Cardiac fibroblast (primary cell): ENCODE data around the gene SETD5.
A peak's percentile ranks its signal among the peaks of the same experiment; 100 is the strongest.

Experiments used
- DNase-seq, 2 donors: peaks; one replicate each; pipeline versions ENCODE4 v3.0.0 to v3.0.0-alpha.2; 2010; ENCODE audit warnings: low read depth in 2 of 2
- H3K4me3 ChIP-seq, 2 donors: replicated peaks in 1 of 2; 1 replicate in 1 of 2; 2 replicates in 1 of 2; pipeline ENCODE4 v1.5.1; 2011; ENCODE audit warnings: low read depth in 2 of 2, low read length in 2 of 2, mild to moderate bottlenecking in 2 of 2, moderate library complexity in 1 of 2
- CTCF ChIP-seq: IDR thresholded peaks from one replicate; pipeline ENCODE4 v1.5.1; 2011; ENCODE audit warnings: low read depth, mild to moderate bottlenecking, low read length, inconsistent platforms

Gene SETD5

GRCh38 chr3:9384141-9384828, 13.1 kb upstream of the SETD5 start:
- no peak for TF ChIP-seq CTCF
- no peak overlapping the region for H3K4me3 ChIP-seq
- DNase-seq, result peak in 1 of 2 donors; percentile 65

GRCh38 chr3:9385187-9386077, 12.0 kb upstream of the SETD5 start:
- TF ChIP-seq CTCF, result no peak
- no peak overlapping the region for H3K4me3 ChIP-seq
- no peak for DNase-seq

- H3K4me3 ChIP-seq, result no peak overlapping the region
- DNase-seq, result no peak
- no peak for TF ChIP-seq CTCF
Observed at GRCh38 chr3:9386078-9386459, 11.3 kb upstream of the SETD5 start.

- TF ChIP-seq CTCF, result no peak
- no peak for DNase-seq
- no peak overlapping the region for H3K4me3 ChIP-seq
Observed at GRCh38 chr3:9386501-9387321, 10.7 kb upstream of the SETD5 start.

GRCh38 chr3:9387322-9387655, 10.1 kb upstream of the SETD5 start:
- no peak overlapping the region for H3K4me3 ChIP-seq
- TF ChIP-seq CTCF, result no peak
- no peak for DNase-seq

- no peak for DNase-seq
- no peak for TF ChIP-seq CTCF
- H3K4me3 ChIP-seq, result no peak overlapping the region
Observed at GRCh38 chr3:9388142-9388541, 9.3 kb upstream of the SETD5 start.
